Prostate gland (tissue), 2 donors: ENCODE results near the gene ZC3H11A.
"Not testable (repeated sequence)": the region's sequence is repeated elsewhere in the genome, so short reads cannot be mapped to it uniquely, and the experiment has no call there.

Source experiments
- POLR2AphosphoS5 ChIP-seq: sonication (generic); formaldehyde crosslinking; IDR thresholded peaks from one replicate; pipeline ENCODE4 v1.6.1; 2017; ENCODE audit warnings: antibody characterized with exemption
- TF ChIP-seq, protein P1 (sequence below), 4 experiments: fragments of 200-600 bp in 2 of 4; fragments of 450-650 bp in 2 of 4; sonication (generic) in 2 of 4; IDR thresholded peaks; 1 replicate in 3 of 4; 2 replicates in 1 of 4; pipeline ENCODE4 v1.5.1; 2016 to 2019; ENCODE audit warnings: antibody characterized with exemption in 4 of 4, mild to moderate bottlenecking in 2 of 4, moderate library complexity in 2 of 4

DNA sequence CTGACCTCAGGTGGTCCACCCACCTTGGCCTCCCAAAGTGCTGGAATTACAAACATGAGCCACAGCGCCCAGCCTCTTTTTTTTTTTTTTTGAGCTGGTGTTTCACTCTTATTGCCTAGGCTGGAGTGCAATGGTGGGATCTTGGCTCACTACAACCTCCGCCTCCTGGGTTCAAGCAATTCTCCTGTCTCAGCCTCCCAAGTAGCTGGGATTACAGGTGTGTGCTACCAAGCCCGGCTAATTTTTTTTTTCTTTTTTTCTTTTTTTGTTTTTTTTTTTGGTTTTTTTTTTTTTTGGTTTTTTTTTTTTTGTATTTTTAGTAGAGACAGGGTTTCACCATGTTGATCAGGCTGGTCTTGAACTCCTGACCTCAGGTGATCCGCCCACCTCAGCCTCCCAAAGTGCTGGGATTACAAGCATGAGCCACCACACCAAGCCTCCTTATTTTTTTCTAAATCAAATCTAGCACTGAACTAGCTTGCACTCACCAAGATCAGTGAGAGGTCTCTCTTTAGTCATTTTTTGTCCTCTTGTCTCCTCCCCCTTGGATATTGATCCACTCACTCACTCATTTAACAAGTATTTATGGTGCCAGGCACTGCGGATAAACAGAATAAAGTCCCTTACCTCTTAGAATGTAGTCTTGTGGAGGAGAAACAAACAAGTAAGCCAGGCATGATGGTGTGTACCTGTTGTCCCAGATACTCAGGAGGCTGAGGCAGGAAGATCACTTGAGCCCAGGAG, 43.6 kb upstream of the ZC3H11A start:
- TF ChIP-seq, protein P1, sequence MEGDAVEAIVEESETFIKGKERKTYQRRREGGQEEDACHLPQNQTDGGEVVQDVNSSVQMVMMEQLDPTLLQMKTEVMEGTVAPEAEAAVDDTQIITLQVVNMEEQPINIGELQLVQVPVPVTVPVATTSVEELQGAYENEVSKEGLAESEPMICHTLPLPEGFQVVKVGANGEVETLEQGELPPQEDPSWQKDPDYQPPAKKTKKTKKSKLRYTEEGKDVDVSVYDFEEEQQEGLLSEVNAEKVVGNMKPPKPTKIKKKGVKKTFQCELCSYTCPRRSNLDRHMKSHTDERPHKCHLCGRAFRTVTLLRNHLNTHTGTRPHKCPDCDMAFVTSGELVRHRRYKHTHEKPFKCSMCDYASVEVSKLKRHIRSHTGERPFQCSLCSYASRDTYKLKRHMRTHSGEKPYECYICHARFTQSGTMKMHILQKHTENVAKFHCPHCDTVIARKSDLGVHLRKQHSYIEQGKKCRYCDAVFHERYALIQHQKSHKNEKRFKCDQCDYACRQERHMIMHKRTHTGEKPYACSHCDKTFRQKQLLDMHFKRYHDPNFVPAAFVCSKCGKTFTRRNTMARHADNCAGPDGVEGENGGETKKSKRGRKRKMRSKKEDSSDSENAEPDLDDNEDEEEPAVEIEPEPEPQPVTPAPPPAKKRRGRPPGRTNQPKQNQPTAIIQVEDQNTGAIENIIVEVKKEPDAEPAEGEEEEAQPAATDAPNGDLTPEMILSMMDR (IDR thresholded peaks at IDR 0.05) = not testable (repeated sequence)
- not testable (repeated sequence) for TF ChIP-seq POLR2AphosphoS5
